ENCODE measurements around the gene CRIP2. TPM values are rescaled to one million over a fixed set of nuclear protein-coding genes. Genes with fewer than 3 reads are reported as not detected.

CRIP2 gene
- polyA plus RNA-seq, 1 donor from 2014 or later = 214 TPM

- no peaks in the 10 kb centered on the region for H3K27me3 ChIP-seq (ENCODE audit: insufficient read depth, low read depth, low read length)
- H3K4me3 ChIP-seq (ENCODE audit: low read length) = no peak overlapping the region
- H3K36me3 ChIP-seq (ENCODE audit: insufficient read depth, low read length) = peaks cover 5% of the 10 kb centered on the region
- H3K4me2 ChIP-seq (ENCODE audit: low read length) = no peak overlapping the region
- no peaks in the 10 kb centered on the region for H3K9me3 ChIP-seq (ENCODE audit: low read length)
- no peaks in the 10 kb centered on the region for H3K79me2 ChIP-seq (replicated peaks; ENCODE audit: insufficient read depth, low read length)
- no peaks in the 10 kb centered on the region for H3F3A ChIP-seq (ENCODE audit: insufficient read depth, low read length, poor library complexity, severe bottlenecking)
- TF ChIP-seq EP300 (conservative IDR thresholded peaks at IDR 0.05; ENCODE audit: poor library complexity, severe bottlenecking) = no peak
- TF ChIP-seq RAD21 (conservative IDR thresholded peaks at IDR 0.05) = no peak
- no peak for TF ChIP-seq REST (IDR thresholded peaks at IDR 0.05; ENCODE audit: borderline replicate concordance)
- TF ChIP-seq TAF1 (IDR thresholded peaks at IDR 0.05; ENCODE audit: low read depth) = no peak
- no peak for TF ChIP-seq SMC3 (conservative IDR thresholded peaks at IDR 0.05; ENCODE audit: poor library complexity)
- no peak for TF ChIP-seq MXI1 (conservative IDR thresholded peaks at IDR 0.05; ENCODE audit: poor library complexity, severe bottlenecking)
- TF ChIP-seq CTCF (IDR thresholded peaks at IDR 0.05; ENCODE audit: poor library complexity, severe bottlenecking) = no peak
- no peak for TF ChIP-seq POLR2AphosphoS5 (IDR thresholded peaks at IDR 0.05)
- TF ChIP-seq EZH2 (IDR thresholded peaks at IDR 0.05; ENCODE audit: borderline replicate concordance, insufficient read depth, low read length, poor library complexity, severe bottlenecking) = no peak
- H3K9me2 ChIP-seq (ENCODE audit: insufficient read depth, low read length) = no peaks in the 10 kb centered on the region
- H4K20me1 ChIP-seq (ENCODE audit: insufficient read depth) = no peaks in the 10 kb centered on the region
- no peak overlapping the region for H2AFZ ChIP-seq (ENCODE audit: low read depth, low read length)
- no peak overlapping the region for H3K9ac ChIP-seq (ENCODE audit: low read length)
- no peak overlapping the region for H3K27ac ChIP-seq (ENCODE audit: low read length)
Observed at GRCh38 chr14:105461903-105462302, 12.7 kb upstream of the CRIP2 start.

- no peak overlapping the region for H3K9ac ChIP-seq (ENCODE audit: low read length)
- H3K4me2 ChIP-seq (ENCODE audit: low read length) = no peak overlapping the region
- no peak overlapping the region for H3K4me3 ChIP-seq (ENCODE audit: low read length)
- no peaks in the 10 kb centered on the region for H4K20me1 ChIP-seq (ENCODE audit: insufficient read depth)
- no peak overlapping the region for H3K27ac ChIP-seq (ENCODE audit: low read length)
- TF ChIP-seq CTCF (IDR thresholded peaks at IDR 0.05; ENCODE audit: poor library complexity, severe bottlenecking) (no peak), EZH2 (IDR thresholded peaks at IDR 0.05; ENCODE audit: borderline replicate concordance, insufficient read depth, low read length, poor library complexity, severe bottlenecking) (no peak), TAF1 (IDR thresholded peaks at IDR 0.05; ENCODE audit: low read depth) (no peak), POLR2AphosphoS5 (IDR thresholded peaks at IDR 0.05) (no peak), REST (IDR thresholded peaks at IDR 0.05; ENCODE audit: borderline replicate concordance) (no peak), RAD21 (conservative IDR thresholded peaks at IDR 0.05) (no peak), SMC3 (conservative IDR thresholded peaks at IDR 0.05; ENCODE audit: poor library complexity) (no peak), EP300 (conservative IDR thresholded peaks at IDR 0.05; ENCODE audit: poor library complexity, severe bottlenecking) (no peak), MXI1 (conservative IDR thresholded peaks at IDR 0.05; ENCODE audit: poor library complexity, severe bottlenecking) (no peak)
- H3K36me3 ChIP-seq (ENCODE audit: insufficient read depth, low read length) = peaks cover 5% of the 10 kb centered on the region
- no peaks in the 10 kb centered on the region for H3K27me3 ChIP-seq (ENCODE audit: insufficient read depth, low read depth, low read length)
- no peaks in the 10 kb centered on the region for H3K9me3 ChIP-seq (ENCODE audit: low read length)
- no peaks in the 10 kb centered on the region for H3K9me2 ChIP-seq (ENCODE audit: insufficient read depth, low read length)
- no peaks in the 10 kb centered on the region for H3K79me2 ChIP-seq (replicated peaks; ENCODE audit: insufficient read depth, low read length)
- H3F3A ChIP-seq (ENCODE audit: insufficient read depth, low read length, poor library complexity, severe bottlenecking) = no peaks in the 10 kb centered on the region
- H2AFZ ChIP-seq (ENCODE audit: low read depth, low read length) = no peak overlapping the region
Observed at GRCh38 chr14:105464501-105464900, 10.1 kb upstream of the CRIP2 start.

Data from neural cell (in vitro differentiated cells).